Measurements from ENCODE around the gene MIEF1. TPM values are rescaled to one million over a fixed set of nuclear protein-coding genes. Genes with fewer than 3 reads are reported as not detected.

Gene MIEF1
- total and polyA plus RNA-seq, 2 of the 8 experiments (the other 6 are each of a cell fraction or from before 2014, with no cell fraction given): 16.8 to 32.7 TPM

- WGBS, 2 experiments (ENCODE audit: extremely low coverage in 1 of 2, insufficient coverage in 1 of 2, insufficient read length in 1 of 2, insufficient replicate concordance in 2 of 2, low coverage in 1 of 2, low lambda C conversion rate in 2 of 2, missing lambda C conversion rate in 1 of 2): 82% methylated on average over 11 of the region's 11 CpGs; no CpG with 5 or more reads in 1 of the 2 experiments
- no peak overlapping the region for H3K4me2 ChIP-seq (ENCODE audit: insufficient read depth in 1 of 2, low read depth in 2 of 2, low read length in 2 of 2)
- H3K23me2 ChIP-seq (ENCODE audit: low read depth, low read length): peaks cover 8% of the 10 kb centered on the region; the same call in 1 of the 2 replicates
- TF ChIP-seq CTCF (IDR thresholded peaks at IDR 0.05; ENCODE audit: control extremely low read depth in 1 of 3, insufficient read depth in 1 of 3, low read depth in 1 of 3, low read length in 3 of 3): no peak
- no peak for TF ChIP-seq JUN (IDR thresholded peaks at IDR 0.05; ENCODE audit: low read depth, low read length)
- TF ChIP-seq CEBPB (IDR thresholded peaks at IDR 0.05; ENCODE audit: low read depth, low read length): no peak
- TF ChIP-seq SP1 (IDR thresholded peaks at IDR 0.05; ENCODE audit: low read depth, low read length): no peak
- TF ChIP-seq CREB1 (IDR thresholded peaks at IDR 0.05): no peak
- TF ChIP-seq SUZ12 (IDR thresholded peaks at IDR 0.05; ENCODE audit: low read length): no peak
- no peak for TF ChIP-seq FOSL1 (IDR thresholded peaks at IDR 0.05; ENCODE audit: insufficient read depth, low read depth, low read length)
- no peak for TF ChIP-seq E2F6 (IDR thresholded peaks at IDR 0.05)
- TF ChIP-seq BACH1 (IDR thresholded peaks at IDR 0.05; ENCODE audit: low read length): no peak
- no peak for TF ChIP-seq POLR2AphosphoS5 (IDR thresholded peaks at IDR 0.05; ENCODE audit: low read depth, low read length)
- H3K27me3 ChIP-seq (replicated peaks in 1 of 4; ENCODE audit: control insufficient read depth in 3 of 4, extremely low read depth in 1 of 4, insufficient read depth in 3 of 4, low read length in 3 of 4): peaks cover 5 to 24% (median 18%) of the 10 kb centered on the region in 4 experiments; a peak in 6 of 7 replicates
- H4K20me1 ChIP-seq (replicated peaks in 1 of 2; ENCODE audit: control insufficient read depth in 1 of 2, insufficient read depth in 2 of 2, low read length in 2 of 2): peaks cover 0 to 6% of the 10 kb centered on the region in 2 experiments
- ChIA-PET POLR2A (ENCODE audit: partially characterized antibody) (interaction anchor here (1.5 to 2.0 kb wide), 3 partner anchors 13 to 141 kb away, joined by 3 to 9 read pairs (median 4); partner anchors contain the start of gene ATF4), CTCF (ENCODE audit: partially characterized antibody) (interaction anchor here (0.9 to 2.1 kb wide), 5 partner anchors 23 to 60 kb away, joined by 3 to 10 read pairs (median 4); partner anchors contain the start of gene TAB1)
- no peak overlapping the region for H3K56ac ChIP-seq (replicated peaks; ENCODE audit: insufficient read length, low read depth, low read length)
- H3K9me3 ChIP-seq (ENCODE audit: insufficient read depth in 2 of 2, low read depth in 1 of 2, low read length in 1 of 2): no peaks in the 10 kb centered on the region
- H2BK20ac ChIP-seq (ENCODE audit: low read length): no peak overlapping the region
- H3K4ac ChIP-seq (replicated peaks; ENCODE audit: insufficient read length, low read depth, low read length): no peak overlapping the region
- no peak overlapping the region for H3K27ac ChIP-seq (ENCODE audit: low read depth, low read length)
- FAIRE-seq (no peak), DNase-seq (ENCODE audit: low read depth in 1 of 2, low spot score in 2 of 2) (no peak)
- no peak overlapping the region for H3K18ac ChIP-seq (ENCODE audit: extremely low read depth, low read length)
- no peak overlapping the region for H4K8ac ChIP-seq (ENCODE audit: extremely low read depth, insufficient read depth, low read length)
- no peak overlapping the region for H2AK5ac ChIP-seq (ENCODE audit: low read depth, low read length)
- H2BK15ac ChIP-seq (ENCODE audit: low read length): no peak overlapping the region
- no peak overlapping the region for H3K23ac ChIP-seq (ENCODE audit: insufficient read length)
- no peak overlapping the region for H4K5ac ChIP-seq (ENCODE audit: insufficient read length, low read depth, low read length)
- no peaks in the 10 kb centered on the region for H3K79me2 ChIP-seq (ENCODE audit: control insufficient read depth in 1 of 2, insufficient read depth in 2 of 2, low read length in 2 of 2)
- no peak overlapping the region for H3K14ac ChIP-seq (ENCODE audit: insufficient read length)
- no peak overlapping the region for H3K4me3 ChIP-seq (ENCODE audit: extremely low read depth in 1 of 4, insufficient read depth in 2 of 4, low read depth in 3 of 4, low read length in 4 of 4)
- H2BK120ac ChIP-seq (replicated peaks; ENCODE audit: low read depth, low read length): no peak overlapping the region
- no peak overlapping the region for H4K91ac ChIP-seq (replicated peaks; ENCODE audit: insufficient read length, low read length)
- H3K36me3 ChIP-seq (ENCODE audit: control insufficient read depth in 2 of 4, insufficient read depth in 4 of 4, low read length in 3 of 4): no peaks in the 10 kb centered on the region
- H3K4me1 ChIP-seq (replicated peaks in 1 of 4; ENCODE audit: control insufficient read depth in 3 of 4, insufficient read depth in 4 of 4, low read length in 3 of 4): peaks cover 0 to 12% (median 6%) of the 10 kb centered on the region in 4 experiments; a peak in 6 of 7 replicates
- no peak overlapping the region for H2AFZ ChIP-seq (ENCODE audit: low read length)
- H2BK12ac ChIP-seq (ENCODE audit: low read depth, low read length): no peak overlapping the region
- H3K9ac ChIP-seq (replicated peaks in 1 of 4; ENCODE audit: extremely low read depth in 1 of 4, low read depth in 3 of 4, low read length in 3 of 4): no peak overlapping the region
- no peak overlapping the region for H2BK5ac ChIP-seq (ENCODE audit: low read depth, low read length)
- no peaks in the 10 kb centered on the region; the same call in 1 of the 2 replicates for H3K79me1 ChIP-seq (ENCODE audit: low read depth, low read length)
Measured at GRCh38 chr22:39459681-39460080, 42.4 kb upstream of the MIEF1 start.
